CD14-positive monocyte (primary cell): Measurements from ENCODE around the gene PCDHA7. TPM values are rescaled to one million over a fixed set of nuclear protein-coding genes. Genes with fewer than 3 reads are reported as not detected.

ENCODE experiments used
- DNase-seq, 3 donors: peaks; one replicate each; pipeline ENCODE4 v3.0.0-alpha.2; 2011 to 2022
- H2AFZ ChIP-seq: 2 replicates; pipeline ENCODE4 v1.6.0; 2012; ENCODE audit warnings: mild to moderate bottlenecking, low read depth, low read length, inconsistent platforms; ENCODE audit not compliant: insufficient read depth, poor library complexity, severe bottlenecking
- H3K27ac ChIP-seq, 2 donors: 1 replicate in 1 of 2; 2 replicates in 1 of 2; pipeline ENCODE4 v1.5.1; 2012 to 2013; ENCODE audit warnings: low read length in 2 of 2, control low read depth in 1 of 2, inconsistent platforms in 1 of 2, low read depth in 1 of 2, mild to moderate bottlenecking in 1 of 2
- H3K27me3 ChIP-seq, 2 donors: one replicate each; pipeline versions ENCODE4 v1.6.0 to v1.6.1; 2011 to 2013; ENCODE audit warnings: low read length in 2 of 2; ENCODE audit not compliant: control insufficient read depth in 2 of 2, insufficient read depth in 2 of 2
- H3K36me3 ChIP-seq, 2 donors: replicated peaks in 1 of 2; 1 replicate in 1 of 2; 2 replicates in 1 of 2; pipeline versions ENCODE4 v1.5.1 to v1.6.1; 2012 to 2013; ENCODE audit warnings: low read length in 2 of 2, control low read depth in 1 of 2, inconsistent platforms in 1 of 2, mild to moderate bottlenecking in 1 of 2; ENCODE audit not compliant: insufficient read depth in 2 of 2, control insufficient read depth in 1 of 2
- H3K4me1 ChIP-seq, 2 donors: 1 replicate in 1 of 2; 2 replicates in 1 of 2; pipeline versions ENCODE4 v1.5.1 to v1.6.1; 2012 to 2013; ENCODE audit warnings: low read length in 2 of 2, control low read depth in 1 of 2, inconsistent platforms in 1 of 2, mild to moderate bottlenecking in 1 of 2, moderate library complexity in 1 of 2; ENCODE audit not compliant: insufficient read depth in 2 of 2, control insufficient read depth in 1 of 2
- H3K4me2 ChIP-seq: replicated peaks from 2 replicates; pipeline ENCODE3; 2012; ENCODE audit warnings: low read length, moderate library complexity, mild to moderate bottlenecking; ENCODE audit not compliant: poor library complexity, severe bottlenecking; ENCODE audit errors: extremely low read depth
- H3K4me3 ChIP-seq, 3 experiments: fragments of 200-600 bp in 1 of 3; sonication (generic) in 1 of 3; replicated peaks in 1 of 3; 1 replicate in 2 of 3; 2 replicates in 1 of 3; pipeline ENCODE4 v1.5.1; 2011 to 2013; ENCODE audit warnings: low read length in 3 of 3, mild to moderate bottlenecking in 3 of 3, control low read depth in 2 of 3, low read depth in 2 of 3, inconsistent platforms in 1 of 3, moderate library complexity in 1 of 3
- H3K79me2 ChIP-seq: 2 replicates; pipeline ENCODE4 v1.6.0; 2012; ENCODE audit warnings: mild to moderate bottlenecking, control low read depth, inconsistent platforms, low read length, moderate library complexity; ENCODE audit not compliant: insufficient read depth
- H3K9ac ChIP-seq: 2 replicates; pipeline ENCODE4 v1.6.0; 2017; ENCODE audit warnings: low read length, mild to moderate bottlenecking; ENCODE audit not compliant: insufficient read depth, poor library complexity, severe bottlenecking
- H3K9me3 ChIP-seq, 2 donors: replicated peaks in 1 of 2; 1 replicate in 1 of 2; 2 replicates in 1 of 2; pipeline versions ENCODE4 v1.5.1 to v1.6.1; 2012 to 2013; ENCODE audit warnings: low read length in 2 of 2, control low read depth in 1 of 2; ENCODE audit not compliant: control insufficient read depth in 1 of 2, insufficient read depth in 1 of 2
- H4K20me1 ChIP-seq: 2 replicates; pipeline ENCODE4 v1.6.0; 2012; ENCODE audit warnings: mild to moderate bottlenecking, low read length, control low read depth, moderate library complexity; ENCODE audit not compliant: insufficient read depth
- H3K27ac Mint-ChIP-seq, 7 donors: one replicate each; pipeline ENCODE4 v1.8.0; 2020; ENCODE audit warnings: mild to moderate bottlenecking in 7 of 7, mixed read lengths in 7 of 7, moderate library complexity in 6 of 7, inconsistent platforms in 2 of 7
- H3K27me3 Mint-ChIP-seq, 3 donors: one replicate each; pipeline ENCODE4 v1.8.0; 2021 to 2022; ENCODE audit warnings: low read depth in 3 of 3, mild to moderate bottlenecking in 3 of 3, mixed read lengths in 3 of 3, moderate library complexity in 3 of 3, inconsistent platforms in 1 of 3
- H3K36me3 Mint-ChIP-seq, 2 donors: one replicate each; pipeline ENCODE4 v1.8.0; 2020; ENCODE audit warnings: mixed read lengths in 2 of 2, inconsistent platforms in 1 of 2, mild to moderate bottlenecking in 1 of 2
- H3K4me1 Mint-ChIP-seq: one replicate; pipeline ENCODE4 v1.8.0; 2020; ENCODE audit warnings: mild to moderate bottlenecking, mixed read lengths
- H3K4me3 Mint-ChIP-seq, 2 donors: one replicate each; pipeline ENCODE4 v1.8.0; 2020; ENCODE audit warnings: mild to moderate bottlenecking in 2 of 2, mixed read lengths in 2 of 2, moderate library complexity in 1 of 2
- H3K9me3 Mint-ChIP-seq, 7 donors: one replicate each; pipeline ENCODE4 v1.8.0; 2020 to 2022; ENCODE audit warnings: mixed read lengths in 7 of 7, mild to moderate bottlenecking in 6 of 7, moderate library complexity in 6 of 7, inconsistent platforms in 2 of 7
- CTCF ChIP-seq: fragments of 200-600 bp; IDR thresholded peaks from one replicate; pipeline ENCODE4 v1.8.0; 2022; ENCODE audit warnings: antibody characterized with exemption, mild to moderate bottlenecking
- WGBS: methylation state at CpG from one replicate; pipeline ENCODE4 v1.1.5; 2013; ENCODE audit warnings: missing lambda C conversion rate; ENCODE audit not compliant: insufficient coverage; 5-methylcytosine and 5-hydroxymethylcytosine counted together
- intact Hi-C, 2 donors: fragments of 100-400 bp; cut with micrococcal nuclease; formaldehyde crosslinking; loops; one replicate each; pipeline versions ENCODE4 v1.15.0 to v1.15.1; 2023
- polyA plus RNA-seq, 3 donors: library from polyadenylated mRNA; depleted of rRNA in 1 of 3; unstranded in 2 of 3; stranded (reverse) in 1 of 3; fragments of 300-500 nt in 2 of 3; fragments of >200 nt in 1 of 3; fragmentation: Illumina TruSeq in 2 of 3; gene quantifications; 1 replicate in 2 of 3; 2 replicates in 1 of 3; pipeline ENCODE4 v1.2.3, GENCODE V29; 2012 to 2021

PCDHA7 gene
- polyA plus RNA-seq, 3 donors: not detected

GRCh38 chr5:140877262-140877581, 43.2 kb downstream of the PCDHA7 start:
- H4K20me1 ChIP-seq: no peaks in the 10 kb centered on the region
- no peak overlapping the region for H3K9ac ChIP-seq
- peaks cover 36 to 60% of the 10 kb centered on the region in 2 donors for H3K9me3 ChIP-seq
- Mint-ChIP-seq H3K36me3 (peaks cover 0 to 9% of the 10 kb centered on the region in 2 donors), H3K4me3 (no peak overlapping the region), H3K27ac (no peak overlapping the region), H3K9me3 (peaks cover 36 to 52% (median 50%) of the 10 kb centered on the region in 7 donors), H3K4me1 (no peaks in the 10 kb centered on the region), H3K27me3 (peaks cover 21 to 30% (median 29%) of the 10 kb centered on the region in 3 donors)
- H3K27ac ChIP-seq: no peak overlapping the region
- H3K79me2 ChIP-seq: no peaks in the 10 kb centered on the region
- no peaks in the 10 kb centered on the region for H3K4me1 ChIP-seq
- no peak for DNase-seq
- no peak overlapping the region for H3K4me3 ChIP-seq
- intact Hi-C loops: loop anchor here (2.0 to 10.0 kb wide), 2 partner anchors 52 to 72 kb away; partner anchors contain the start of genes PCDHA5 (in 1 of the 2) and PCDHA6 (in 1 of the 2)
- H2AFZ ChIP-seq: no peak overlapping the region
- H3K36me3 ChIP-seq: no peaks in the 10 kb centered on the region
- no peak for TF ChIP-seq CTCF
- H3K4me2 ChIP-seq: no peak overlapping the region
- 42% methylated on average over 37 of the region's 37 CpGs for WGBS
- H3K27me3 ChIP-seq: peaks cover 3 to 31% of the 10 kb centered on the region in 2 donors

- H3K36me3 Mint-ChIP-seq: no peaks in the 10 kb centered on the region
- Histone ChIP-seq H3K9ac (no peak within 1 kb of the TSS), H3K9me3 (peaks cover 40 to 49% of the 10 kb centered on the region in 2 donors), H3K79me2 (no peaks in the 10 kb centered on the region), H3K27ac (no peak within 1 kb of the TSS), H3K36me3 (no peaks in the 10 kb centered on the region), H3K4me3 (no peak within 1 kb of the TSS), H2AFZ (no peak within 1 kb of the TSS), H3K27me3 (peaks cover 0 to 18% of the 10 kb centered on the region in 2 donors), H4K20me1 (no peaks in the 10 kb centered on the region), H3K4me1 (no peaks in the 10 kb centered on the region), H3K4me2 (no peak within 1 kb of the TSS)
- DNase-seq: no peak
- peak within 1 kb of the TSS in 1 of 2 donors; percentile 37 for H3K4me3 Mint-ChIP-seq
- H3K9me3 Mint-ChIP-seq: peaks cover 37 to 46% (median 41%) of the 10 kb centered on the region in 7 donors
- WGBS: 21% methylated on average over 16 of the region's 35 CpGs
- H3K4me1 Mint-ChIP-seq: no peaks in the 10 kb centered on the region
- no peak for TF ChIP-seq CTCF
- intact Hi-C loops: no loop called here
- H3K27me3 Mint-ChIP-seq: peaks cover 7 to 30% (median 22%) of the 10 kb centered on the region in 3 donors
- no peak within 1 kb of the TSS for H3K27ac Mint-ChIP-seq
These were observed 48.0 kb downstream of the PCDHA7 start, which contains the start of gene PCDHA13 for GRCh38 chr5:140881889-140882590. PCDHA13 (plus strand) TSS chr5:140882124; CDS start chr5:140882269, 145 bp downstream.
